Prostate gland (tissue), 2 donors: ENCODE results near the gene PRKAG3.

Experiments
- POLR2A ChIP-seq: fragments of 450-650 bp; IDR thresholded peaks from one replicate; pipeline ENCODE4 v1.6.1; 2016; ENCODE audit warnings: antibody characterized with exemption, mild to moderate bottlenecking
- POLR2AphosphoS5 ChIP-seq: sonication (generic); formaldehyde crosslinking; IDR thresholded peaks from one replicate; pipeline ENCODE4 v1.6.1; 2017; ENCODE audit warnings: antibody characterized with exemption
- TF ChIP-seq, protein P1 (sequence below), 4 experiments: fragments of 200-600 bp in 2 of 4; fragments of 450-650 bp in 2 of 4; sonication (generic) in 2 of 4; IDR thresholded peaks; 1 replicate in 3 of 4; 2 replicates in 1 of 4; pipeline ENCODE4 v1.5.1; 2016 to 2019; ENCODE audit warnings: antibody characterized with exemption in 4 of 4, mild to moderate bottlenecking in 2 of 4, moderate library complexity in 2 of 4

DNA sequence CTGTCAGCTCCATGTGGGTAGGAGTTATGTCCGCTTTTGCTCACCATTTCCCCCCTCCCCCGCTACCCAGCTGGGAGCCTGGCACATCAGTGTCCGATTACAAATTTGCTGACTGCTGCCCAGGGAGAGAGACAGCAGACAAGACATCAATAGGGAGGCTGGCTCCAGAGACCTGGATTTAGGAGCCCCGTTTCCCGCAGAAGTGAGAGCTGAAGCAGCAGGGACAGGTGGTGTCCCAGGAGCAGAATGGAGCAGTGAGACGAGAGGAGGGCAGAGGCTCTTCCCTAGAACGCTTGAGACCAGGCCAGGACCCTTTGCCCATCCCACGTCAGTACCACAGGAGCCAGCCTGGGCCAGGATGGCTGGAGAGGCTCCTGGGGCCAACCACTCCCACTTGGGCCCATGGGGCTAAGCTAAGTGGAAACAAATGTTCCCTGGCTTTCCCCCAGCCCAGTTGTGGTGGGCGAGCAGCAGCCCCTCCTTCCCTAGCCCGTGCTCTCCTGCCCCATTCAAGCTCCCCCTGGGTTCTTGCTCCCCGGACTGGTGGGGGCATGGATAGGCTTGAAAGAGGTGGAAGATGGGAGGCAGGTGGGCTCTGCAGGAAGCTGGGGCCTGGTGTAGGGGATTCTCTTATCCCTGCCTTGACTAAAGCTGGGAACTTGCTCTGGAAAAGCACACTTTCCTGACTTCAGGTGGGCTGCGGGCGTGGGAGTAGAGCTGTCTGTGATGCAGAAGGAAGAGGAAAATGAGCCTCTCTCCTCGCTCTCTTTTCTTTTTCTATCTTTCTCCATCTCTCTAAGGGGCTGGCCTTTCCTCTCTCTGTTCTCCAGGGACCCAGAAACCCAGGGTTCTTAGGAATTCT is 23.9 kb upstream of the PRKAG3 start:
- TF ChIP-seq, protein P1, sequence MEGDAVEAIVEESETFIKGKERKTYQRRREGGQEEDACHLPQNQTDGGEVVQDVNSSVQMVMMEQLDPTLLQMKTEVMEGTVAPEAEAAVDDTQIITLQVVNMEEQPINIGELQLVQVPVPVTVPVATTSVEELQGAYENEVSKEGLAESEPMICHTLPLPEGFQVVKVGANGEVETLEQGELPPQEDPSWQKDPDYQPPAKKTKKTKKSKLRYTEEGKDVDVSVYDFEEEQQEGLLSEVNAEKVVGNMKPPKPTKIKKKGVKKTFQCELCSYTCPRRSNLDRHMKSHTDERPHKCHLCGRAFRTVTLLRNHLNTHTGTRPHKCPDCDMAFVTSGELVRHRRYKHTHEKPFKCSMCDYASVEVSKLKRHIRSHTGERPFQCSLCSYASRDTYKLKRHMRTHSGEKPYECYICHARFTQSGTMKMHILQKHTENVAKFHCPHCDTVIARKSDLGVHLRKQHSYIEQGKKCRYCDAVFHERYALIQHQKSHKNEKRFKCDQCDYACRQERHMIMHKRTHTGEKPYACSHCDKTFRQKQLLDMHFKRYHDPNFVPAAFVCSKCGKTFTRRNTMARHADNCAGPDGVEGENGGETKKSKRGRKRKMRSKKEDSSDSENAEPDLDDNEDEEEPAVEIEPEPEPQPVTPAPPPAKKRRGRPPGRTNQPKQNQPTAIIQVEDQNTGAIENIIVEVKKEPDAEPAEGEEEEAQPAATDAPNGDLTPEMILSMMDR (IDR thresholded peaks at IDR 0.05), result no peak
- TF ChIP-seq POLR2A (no peak), POLR2AphosphoS5 (no peak)
